ENCODE results near the gene GOLT1A.
A peak's percentile ranks its signal among the peaks of the same experiment; 100 is the strongest.

GOLT1A gene

GRCh38 chr1:204162494-204163074, 51.2 kb downstream of the GOLT1A start:
- H3K79me2 ChIP-seq (ENCODE audit: insufficient read depth, low read length) = no peaks in the 10 kb centered on the region
- no peaks in the 10 kb centered on the region for H3K36me3 ChIP-seq (ENCODE audit: low read length)
- peak; percentile 93 for TF ChIP-seq CTCF (IDR thresholded peaks at IDR 0.05; ENCODE audit: insufficient read depth, low read length, poor library complexity, severe bottlenecking)
- TF ChIP-seq EZH2phosphoT487 (conservative IDR thresholded peaks at IDR 0.05; ENCODE audit: low read length) = no peak
- H4K20me1 ChIP-seq (ENCODE audit: low read depth, low read length) = no peaks in the 10 kb centered on the region
- H3K27ac ChIP-seq (ENCODE audit: low read depth, low read length) = no peak overlapping the region
- no peak overlapping the region for H3K4me3 ChIP-seq (ENCODE audit: insufficient read depth, low read length, poor library complexity, severe bottlenecking)
- H3K27me3 ChIP-seq (ENCODE audit: low read length) = no peaks in the 10 kb centered on the region
- H3K9ac ChIP-seq (ENCODE audit: low read length) = no peak overlapping the region
- H3K4me2 ChIP-seq (ENCODE audit: low read depth, low read length, poor library complexity, severe bottlenecking) = no peak overlapping the region
- H2AFZ ChIP-seq (ENCODE audit: low read depth, low read length, severe bottlenecking) = no peak overlapping the region
- H3K9me3 ChIP-seq (ENCODE audit: insufficient read depth, low read length) = no peaks in the 10 kb centered on the region
- no peaks in the 10 kb centered on the region for H3F3A ChIP-seq (ENCODE audit: insufficient read depth)
- H3K9me2 ChIP-seq (replicated peaks; ENCODE audit: insufficient read depth, low read length) = no peaks in the 10 kb centered on the region

DNA sequence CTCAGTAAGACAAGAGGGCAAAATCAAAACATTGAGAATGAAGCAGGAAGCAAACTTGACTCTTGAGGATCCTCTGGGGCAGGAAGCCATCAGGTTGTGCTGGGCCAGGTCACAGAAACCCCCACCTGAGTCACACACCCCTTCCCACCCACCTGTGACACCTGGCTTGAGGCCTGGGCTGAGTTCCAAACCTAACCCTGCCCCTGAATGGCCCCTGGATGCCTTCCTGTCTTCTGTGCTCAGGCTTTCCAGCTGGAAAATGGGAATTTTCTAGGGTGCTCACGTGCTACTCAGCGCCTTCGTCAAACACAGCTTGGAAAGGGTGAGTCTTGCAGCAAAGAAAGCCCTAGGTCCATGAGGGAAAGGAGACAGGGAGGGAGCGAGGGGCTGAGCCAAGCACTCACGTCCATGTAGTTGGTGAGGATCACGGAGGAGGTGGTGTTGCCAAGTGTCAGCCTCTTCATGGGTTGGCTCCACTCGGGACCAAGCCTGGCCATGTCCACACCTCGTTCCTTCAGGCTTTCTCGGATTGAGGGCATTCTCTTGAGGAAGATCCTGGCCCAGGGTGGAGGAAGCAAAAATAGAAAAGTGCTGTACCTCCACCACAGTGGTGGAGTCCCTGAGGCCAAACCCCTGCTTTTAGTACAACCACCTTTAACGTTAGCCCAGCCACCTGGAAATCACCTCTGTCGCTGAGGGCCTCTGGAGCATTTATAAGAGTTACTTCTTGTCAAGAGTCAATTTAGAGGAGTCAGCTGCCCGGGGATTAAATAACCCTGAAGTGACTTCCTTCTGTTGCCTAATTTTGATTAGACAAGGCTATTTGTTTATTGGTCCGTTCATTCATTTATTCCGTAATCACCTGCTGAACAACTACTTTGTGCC, 51.9 kb downstream of the GOLT1A start:
- H2AFZ ChIP-seq (ENCODE audit: low read depth, low read length, severe bottlenecking) = no peak overlapping the region

DNA sequence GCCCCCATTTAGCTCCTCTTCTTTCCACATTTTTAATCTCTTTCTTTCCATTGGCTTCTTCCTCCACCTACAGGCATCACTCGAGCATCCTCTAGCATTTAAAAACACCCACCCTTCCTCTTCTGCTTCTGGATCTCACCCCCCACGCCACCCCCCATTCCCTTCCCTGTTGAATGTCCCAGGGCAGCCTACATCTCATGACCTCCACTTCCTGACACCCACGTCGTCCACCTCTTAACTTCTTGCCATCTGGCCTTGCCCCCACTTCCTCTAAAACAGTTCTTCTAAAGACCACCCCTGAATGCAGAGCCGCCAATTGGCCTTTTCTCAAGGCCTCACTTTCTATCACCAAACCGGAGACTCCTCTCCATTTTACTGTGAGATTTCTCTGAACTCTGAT, 55.8 kb downstream of the GOLT1A start:
- Histone ChIP-seq H3K9ac (ENCODE audit: low read length) (no peak overlapping the region), H3K27ac (ENCODE audit: low read depth, low read length) (no peak overlapping the region)
- no peak for TF ChIP-seq EZH2phosphoT487 (conservative IDR thresholded peaks at IDR 0.05; ENCODE audit: low read length)
- no peak for TF ChIP-seq CTCF (IDR thresholded peaks at IDR 0.05; ENCODE audit: insufficient read depth, low read length, poor library complexity, severe bottlenecking)

More for the DNA sequence above, 51.9 kb downstream of the GOLT1A start:
- H3K4me2 ChIP-seq (ENCODE audit: low read depth, low read length, poor library complexity, severe bottlenecking) = no peak overlapping the region
- H3K27ac ChIP-seq (ENCODE audit: low read depth, low read length) = no peak overlapping the region
- no peaks in the 10 kb centered on the region for H3K9me3 ChIP-seq (ENCODE audit: insufficient read depth, low read length)
- no peaks in the 10 kb centered on the region for H3K79me2 ChIP-seq (ENCODE audit: insufficient read depth, low read length)
- H3K4me3 ChIP-seq (ENCODE audit: insufficient read depth, low read length, poor library complexity, severe bottlenecking) = no peak overlapping the region
- no peaks in the 10 kb centered on the region for H3K9me2 ChIP-seq (replicated peaks; ENCODE audit: insufficient read depth, low read length)
- H3F3A ChIP-seq (ENCODE audit: insufficient read depth) = no peaks in the 10 kb centered on the region
- H4K20me1 ChIP-seq (ENCODE audit: low read depth, low read length) = no peaks in the 10 kb centered on the region
- no peak overlapping the region for H3K9ac ChIP-seq (ENCODE audit: low read length)
- TF ChIP-seq CTCF (IDR thresholded peaks at IDR 0.05; ENCODE audit: insufficient read depth, low read length, poor library complexity, severe bottlenecking) (no peak), EZH2phosphoT487 (conservative IDR thresholded peaks at IDR 0.05; ENCODE audit: low read length) (no peak)
- H3K36me3 ChIP-seq (ENCODE audit: low read length) = no peaks in the 10 kb centered on the region
- H3K27me3 ChIP-seq (ENCODE audit: low read length) = no peaks in the 10 kb centered on the region

More for the DNA sequence above, 55.8 kb downstream of the GOLT1A start:
- Histone ChIP-seq H4K20me1 (ENCODE audit: low read depth, low read length) (no peaks in the 10 kb centered on the region), H3K4me3 (ENCODE audit: insufficient read depth, low read length, poor library complexity, severe bottlenecking) (no peak overlapping the region), H2AFZ (ENCODE audit: low read depth, low read length, severe bottlenecking) (no peak overlapping the region), H3K9me2 (replicated peaks; ENCODE audit: insufficient read depth, low read length) (no peaks in the 10 kb centered on the region), H3K79me2 (ENCODE audit: insufficient read depth, low read length) (no peaks in the 10 kb centered on the region), H3F3A (ENCODE audit: insufficient read depth) (no peaks in the 10 kb centered on the region), H3K9me3 (ENCODE audit: insufficient read depth, low read length) (no peaks in the 10 kb centered on the region), H3K27me3 (ENCODE audit: low read length) (no peaks in the 10 kb centered on the region), H3K36me3 (ENCODE audit: low read length) (no peaks in the 10 kb centered on the region), H3K4me2 (ENCODE audit: low read depth, low read length, poor library complexity, severe bottlenecking) (no peak overlapping the region)
